ENCODE measurements around the gene GANAB. TPM values are rescaled to one million over a fixed set of nuclear protein-coding genes. Genes with fewer than 3 reads are reported as not detected.
A peak's percentile ranks its signal among the peaks of the same experiment; 100 is the strongest.

Gene GANAB
- total RNA-seq, 1 experiment from 2014 or later, result 475 TPM

GRCh38 chr11:62577046-62577714 is 69.2 kb downstream of the GANAB start:
- BruUV-seq (replicated peaks), result no TSS peak
- no peak for DNase-seq (ENCODE audit: low spot score)
- intact Hi-C loops (cut with micrococcal nuclease; ENCODE audit: unreplicated experiment), result no loop called here
- Histone ChIP-seq H3K27me3 (replicated peaks; ENCODE audit: insufficient read depth, low read depth, low read length, poor library complexity) (no peaks in the 10 kb centered on the region), H3K27ac (ENCODE audit: low read depth, low read length, poor library complexity, severe bottlenecking) (peak overlapping the region; percentile 52), H3K4me3 (ENCODE audit: low read depth, low read length, poor library complexity, severe bottlenecking) (no peak overlapping the region), H3K9me3 (ENCODE audit: low read depth, low read length, poor library complexity, severe bottlenecking) (no peaks in the 10 kb centered on the region), H3K4me1 (ENCODE audit: insufficient read depth, low read length, poor library complexity, severe bottlenecking) (peaks cover 13% of the 10 kb centered on the region), H3K36me3 (ENCODE audit: insufficient read depth, low read length, poor library complexity, severe bottlenecking) (peaks cover 52% of the 10 kb centered on the region)
- TF ChIP-seq CTCF (conservative IDR thresholded peaks at IDR 0.05; ENCODE audit: low read depth, low read length) (no peak), EZH2 (IDR thresholded peaks at IDR 0.05; ENCODE audit: borderline replicate concordance, low read depth, low read length, poor library complexity, severe bottlenecking) (no peak)
- CTCF ChIA-PET, result interaction anchor here (0.7 kb wide), 1 partner anchor 37 kb away, joined by 5 read pairs; no protein-coding TSS in a partner anchor
- POLR2A ChIA-PET (ENCODE audit: low non-redundant PET), result interaction anchor here (0.7 kb wide), 1 partner anchor 139 kb away, joined by 8 read pairs; no protein-coding TSS in a partner anchor

- Histone ChIP-seq H3K4me1 (ENCODE audit: insufficient read depth, low read length, poor library complexity, severe bottlenecking) (peaks cover 26% of the 10 kb centered on the region), H3K36me3 (ENCODE audit: insufficient read depth, low read length, poor library complexity, severe bottlenecking) (peaks cover 56% of the 10 kb centered on the region), H3K27me3 (replicated peaks; ENCODE audit: insufficient read depth, low read depth, low read length, poor library complexity) (no peaks in the 10 kb centered on the region), H3K4me3 (ENCODE audit: low read depth, low read length, poor library complexity, severe bottlenecking) (peak overlapping the region; percentile 65), H3K9me3 (ENCODE audit: low read depth, low read length, poor library complexity, severe bottlenecking) (no peaks in the 10 kb centered on the region), H3K27ac (ENCODE audit: low read depth, low read length, poor library complexity, severe bottlenecking) (peak overlapping the region; percentile 88)
- intact Hi-C loops (cut with micrococcal nuclease; ENCODE audit: unreplicated experiment), result no loop called here
- no TSS peak for BruUV-seq (replicated peaks)
- ChIA-PET CTCF (no interaction called here), POLR2A (ENCODE audit: low non-redundant PET) (no interaction called here)
- TF ChIP-seq CTCF (conservative IDR thresholded peaks at IDR 0.05; ENCODE audit: low read depth, low read length) (no peak), EZH2 (IDR thresholded peaks at IDR 0.05; ENCODE audit: borderline replicate concordance, low read depth, low read length, poor library complexity, severe bottlenecking) (no peak)
- no peak for DNase-seq (ENCODE audit: low spot score)
These were observed 70.6 kb downstream of the GANAB start for GRCh38 chr11:62575837-62576236.

GRCh38 chr11:62575156-62575555 is 71.3 kb downstream of the GANAB start:
- ChIA-PET POLR2A (ENCODE audit: low non-redundant PET) (interaction anchor here (1.8 kb wide), 1 partner anchor 16 kb away, joined by 14 read pairs; the partner anchor contains the start of gene TUT1), CTCF (no interaction called here)
- H3K9me3 ChIP-seq (ENCODE audit: low read depth, low read length, poor library complexity, severe bottlenecking), result no peaks in the 10 kb centered on the region
- TF ChIP-seq EZH2 (IDR thresholded peaks at IDR 0.05; ENCODE audit: borderline replicate concordance, low read depth, low read length, poor library complexity, severe bottlenecking), result no peak
- no peak for TF ChIP-seq CTCF (conservative IDR thresholded peaks at IDR 0.05; ENCODE audit: low read depth, low read length)
- H3K27ac ChIP-seq (ENCODE audit: low read depth, low read length, poor library complexity, severe bottlenecking), result peak overlapping the region; percentile 88
- intact Hi-C loops (cut with micrococcal nuclease; ENCODE audit: unreplicated experiment), result no loop called here
- H3K4me3 ChIP-seq (ENCODE audit: low read depth, low read length, poor library complexity, severe bottlenecking), result peak overlapping the region; percentile 65
- H3K27me3 ChIP-seq (replicated peaks; ENCODE audit: insufficient read depth, low read depth, low read length, poor library complexity), result no peaks in the 10 kb centered on the region
- no TSS peak for BruUV-seq (replicated peaks)
- H3K36me3 ChIP-seq (ENCODE audit: insufficient read depth, low read length, poor library complexity, severe bottlenecking), result peaks cover 59% of the 10 kb centered on the region
- DNase-seq (ENCODE audit: low spot score), result no peak
- peaks cover 28% of the 10 kb centered on the region for H3K4me1 ChIP-seq (ENCODE audit: insufficient read depth, low read length, poor library complexity, severe bottlenecking)

Other genes with a start within 250 kb of the GANAB start
- not detected in 2 replicates for gene SCGB1A1, start 227.6 kb downstream of the GANAB start, total RNA-seq (2021)
- gene AHNAK, start 99.8 kb downstream of the GANAB start, total RNA-seq (2021), result 71.7 and 73.0 TPM in 2 replicates
- gene EEF1G, start 72.7 kb downstream of the GANAB start, total RNA-seq (2021), result 1,804 and 1,817 TPM in 2 replicates
- 27.3 and 27.6 TPM in 2 replicates for gene TUT1, start 55.1 kb downstream of the GANAB start, total RNA-seq (2021)
- 241 and 243 TPM in 2 replicates for gene MTA2, start 44.7 kb downstream of the GANAB start, total RNA-seq (2021)
- gene EML3, start 33.8 kb downstream of the GANAB start, total RNA-seq (2021), result 21.3 and 30.4 TPM in 2 replicates
- gene ROM1, start 33.4 kb downstream of the GANAB start, total RNA-seq (2021), result 1.1 and 1.3 TPM in 2 replicates
- 64.7 and 68.2 TPM in 2 replicates for gene B3GAT3, start 24.6 kb downstream of the GANAB start, total RNA-seq (2021)
- gene INTS5, start 6.7 kb upstream of the GANAB start, total RNA-seq (2021), result 29.3 and 30.0 TPM in 2 replicates
- gene C11orf98, start 18.6 kb upstream of the GANAB start, total RNA-seq (2021), result 124 and 141 TPM in 2 replicates
- 59.7 and 68.8 TPM in 2 replicates for gene CSKMT, start 18.7 kb upstream of the GANAB start, total RNA-seq (2021)
- 28.0 and 29.0 TPM in 2 replicates for gene UQCC3, start 25.1 kb upstream of the GANAB start, total RNA-seq (2021)
- 7.1 and 7.8 TPM in 2 replicates for gene LBHD1, start 25.7 kb upstream of the GANAB start, total RNA-seq (2021)
- gene UBXN1, start 32.5 kb upstream of the GANAB start, total RNA-seq (2021), result 143 and 147 TPM in 2 replicates
- gene LRRN4CL, start 42.9 kb upstream of the GANAB start, total RNA-seq (2021), result 0.37 and 0.52 TPM in 2 replicates
- 123 and 132 TPM in 2 replicates for gene BSCL2, start 60.8 kb upstream of the GANAB start, total RNA-seq (2021)
- 0.45 and 0.72 TPM in 2 replicates for gene GNG3, start 61.1 kb upstream of the GANAB start, total RNA-seq (2021)
- 104 and 105 TPM in 2 replicates for gene HNRNPUL2, start 80.8 kb upstream of the GANAB start, total RNA-seq (2021)
- 66.5 and 66.8 TPM in 2 replicates for gene TTC9C, start 81.9 kb upstream of the GANAB start, total RNA-seq (2021)
- gene ZBTB3, start 107.5 kb upstream of the GANAB start, total RNA-seq (2021), result 12.0 and 13.1 TPM in 2 replicates
- gene POLR2G, start 115.0 kb upstream of the GANAB start, total RNA-seq (2021), result 159 and 166 TPM in 2 replicates
- gene TAF6L, start 124.8 kb upstream of the GANAB start, total RNA-seq (2021), result 70.0 and 70.9 TPM in 2 replicates
- gene TMEM179B, start 140.8 kb upstream of the GANAB start, total RNA-seq (2021), result 46.6 and 52.1 TPM in 2 replicates
- 23.4 and 29.3 TPM in 2 replicates for gene TMEM223, start 145.4 kb upstream of the GANAB start, total RNA-seq (2021)
- gene NXF1, start 158.8 kb upstream of the GANAB start, total RNA-seq (2021), result 78.8 and 82.0 TPM in 2 replicates
- 29.2 and 38.1 TPM in 2 replicates for gene STX5, start 185.4 kb upstream of the GANAB start, total RNA-seq (2021)
- gene TEX54, start 186.2 kb upstream of the GANAB start, total RNA-seq (2021), result 0.77 TPM in 1 of 2 replicates, not detected in the other
- 147 and 155 TPM in 2 replicates for gene WDR74, start 193.0 kb upstream of the GANAB start, total RNA-seq (2021)
- gene SLC3A2, start 234.3 kb upstream of the GANAB start, total RNA-seq (2021), result 480 and 511 TPM in 2 replicates

Data from A673 (cell line).